ENCODE data around the gene SDCBP2. TPM values are rescaled to one million over a fixed set of nuclear protein-coding genes. Genes with fewer than 3 reads are reported as not detected.
A peak's percentile ranks its signal among the peaks of the same experiment; 100 is the strongest.

SDCBP2 gene
- total and polyA plus RNA-seq, 2 of the 13 experiments (the other 11 are each of a cell fraction or from before 2014, with no cell fraction given), result 1.2 to 2.4 TPM

- TF ChIP-seq ZNF280D (CRISPR knock-in tag; IDR thresholded peaks at IDR 0.05) (0 out of 2 replicates have a peak, but pooled peaks have one; percentile 22), TGIF2 (CRISPR knock-in tag; IDR thresholded peaks at IDR 0.05) (no peak), ZNF788 (CRISPR knock-in tag; IDR thresholded peaks at IDR 0.05; ENCODE audit: borderline replicate concordance) (peak; percentile 74; the same call in 1 of the 2 replicates), EZH2 (conservative IDR thresholded peaks at IDR 0.05; ENCODE audit: low read depth, low read length) (no peak), IRF9 (CRISPR knock-in tag; IDR thresholded peaks at IDR 0.05; ENCODE audit: borderline replicate concordance) (no peak), NFKB2 (CRISPR knock-in tag; IDR thresholded peaks at IDR 0.05; ENCODE audit: borderline replicate concordance) (peak; percentile 40), ZFP41 (CRISPR knock-in tag; IDR thresholded peaks at IDR 0.05; ENCODE audit: borderline replicate concordance) (no peak), BCL3 (CRISPR knock-in tag; IDR thresholded peaks at IDR 0.05) (no peak), SNRNP70 (IDR thresholded peaks at IDR 0.05; ENCODE audit: low read depth, low read length) (no peak), ZNF253 (CRISPR knock-in tag; IDR thresholded peaks at IDR 0.05; ENCODE audit: borderline replicate concordance) (no peak), PCBP1 (IDR thresholded peaks at IDR 0.05; ENCODE audit: borderline replicate concordance, low read depth, low read length) (peak; percentile 85; the same call in 1 of the 2 replicates), TP53 (CRISPR knock-in tag; conservative IDR thresholded peaks at IDR 0.05) (0 out of 2 replicates have a peak, but pooled peaks have one; percentile 47), FOXK1 (CRISPR knock-in tag; IDR thresholded peaks at IDR 0.05; ENCODE audit: borderline replicate concordance, low read depth) (0 out of 2 replicates have a peak, but pooled peaks have one; percentile 39), NFE2 (CRISPR knock-in tag; IDR thresholded peaks at IDR 0.05) (no peak), TBX2 (CRISPR knock-in tag; IDR thresholded peaks at IDR 0.05; ENCODE audit: borderline replicate concordance) (peak; percentile 41; the same call in 1 of the 2 replicates), THAP11 (CRISPR knock-in tag; IDR thresholded peaks at IDR 0.05) (0 out of 2 replicates have a peak, but pooled peaks have one; percentile 37), IKZF4 (CRISPR knock-in tag; IDR thresholded peaks at IDR 0.05; ENCODE audit: borderline replicate concordance, low read depth, not compliant biosample characterization) (no peak), CEBPG (CRISPR knock-in tag; IDR thresholded peaks at IDR 0.05) (0 out of 2 replicates have a peak, but pooled peaks have one; percentile 21), KDM1A (CRISPR knock-in tag; IDR thresholded peaks at IDR 0.05) (no peak), PTBP1 (IDR thresholded peaks at IDR 0.05; ENCODE audit: low read depth, low read length, poor library complexity, severe bottlenecking) (peak; percentile 56), XRCC5 (optimal IDR thresholded peaks at IDR 0.05; ENCODE audit: low read length) (peak; percentile 92), ZNF34 (CRISPR knock-in tag; IDR thresholded peaks at IDR 0.05; ENCODE audit: borderline replicate concordance) (no peak), GZF1 (CRISPR knock-in tag; IDR thresholded peaks at IDR 0.05) (0 out of 2 replicates have a peak, but pooled peaks have one; percentile 21), MXI1 (IDR thresholded peaks at IDR 0.05; ENCODE audit: borderline replicate concordance, low read depth, low read length) (no peak), RFX3 (CRISPR knock-in tag; IDR thresholded peaks at IDR 0.05) (no peak), SP2 (CRISPR knock-in tag; IDR thresholded peaks at IDR 0.05) (no peak; the same call in 1 of the 2 replicates)
These were observed 15.5 kb downstream of the SDCBP2 start (continued) for GRCh38 chr20:1313236-1313964.
